GM03348 (cell line): ENCODE results near the gene CHD9NB.
"Not testable (repeated sequence)": the region's sequence is repeated elsewhere in the genome, so short reads cannot be mapped to it uniquely, and the experiment has no call there.

Experiments used
- DNase-seq: peaks from one replicate; pipeline ENCODE4 v3.0.0; 2012; ENCODE audit warnings: low spot score

CHD9NB gene

GRCh38 chr16:53083119-53083518 lies 30.4 kb upstream of the CHD9NB start:
- peak; percentile 36 for DNase-seq

GRCh38 chr16:53082509-53082908 lies 29.8 kb upstream of the CHD9NB start:
- no peak for DNase-seq

- no peak for DNase-seq
Observed at GRCh38 chr16:53081686-53082407, 29.1 kb upstream of the CHD9NB start.

GRCh38 chr16:53081032-53081424 lies 28.3 kb upstream of the CHD9NB start:
- DNase-seq = no peak

- DNase-seq = peak; percentile 90
Observed at GRCh38 chr16:53080345-53081031, 27.8 kb upstream of the CHD9NB start.

- DNase-seq = no peak
Observed at GRCh38 chr16:53078765-53079485, 26.2 kb upstream of the CHD9NB start.

- DNase-seq = no peak
Observed at GRCh38 chr16:53078247-53078646, 25.6 kb upstream of the CHD9NB start.

GRCh38 chr16:53075461-53075860 lies 22.8 kb upstream of the CHD9NB start:
- DNase-seq = not testable (repeated sequence)

GRCh38 chr16:53074296-53074695 lies 21.6 kb upstream of the CHD9NB start:
- not testable (repeated sequence) for DNase-seq

- no peak for DNase-seq
Observed at GRCh38 chr16:53073022-53073421, 20.3 kb upstream of the CHD9NB start.

- DNase-seq = no peak
Observed at GRCh38 chr16:53071748-53072301, 19.1 kb upstream of the CHD9NB start.

- DNase-seq = no peak
Observed at GRCh38 chr16:53069772-53070171, 17.1 kb upstream of the CHD9NB start.

- no peak for DNase-seq
Observed at GRCh38 chr16:53068423-53068833, 15.7 kb upstream of the CHD9NB start.

- no peak for DNase-seq
Observed at GRCh38 chr16:53067675-53068074, 15.0 kb upstream of the CHD9NB start.

- no peak for DNase-seq
Observed at GRCh38 chr16:53065461-53066061, 12.9 kb upstream of the CHD9NB start.

GRCh38 chr16:53064081-53064578 lies 11.4 kb upstream of the CHD9NB start:
- no peak for DNase-seq

GRCh38 chr16:53061701-53062159 lies 9.0 kb upstream of the CHD9NB start:
- DNase-seq = no peak

GRCh38 chr16:53061256-53061655 lies 8.6 kb upstream of the CHD9NB start:
- no peak for DNase-seq

- DNase-seq = no peak
Observed at GRCh38 chr16:53059672-53060071, 7.0 kb upstream of the CHD9NB start.

- DNase-seq = no peak
Observed at GRCh38 chr16:53058882-53059281, 6.2 kb upstream of the CHD9NB start.

GRCh38 chr16:53058441-53058840 lies 5.7 kb upstream of the CHD9NB start:
- no peak for DNase-seq

GRCh38 chr16:53057658-53058057 lies 5.0 kb upstream of the CHD9NB start:
- no peak for DNase-seq
